C4-2B (cell line): ENCODE measurements around the gene RAB3A.

Source experiments
- ZFX ChIP-seq: fragments of 450-650 bp; IDR thresholded peaks from 2 replicates; pipeline ENCODE4 v1.6.1; 2017
- TF ChIP-seq, protein P1 (sequence below): fragments of 450-650 bp; conservative IDR thresholded peaks from 2 replicates; pipeline ENCODE4 v1.5.1; 2017; ENCODE audit warnings: mild to moderate bottlenecking

DNA sequence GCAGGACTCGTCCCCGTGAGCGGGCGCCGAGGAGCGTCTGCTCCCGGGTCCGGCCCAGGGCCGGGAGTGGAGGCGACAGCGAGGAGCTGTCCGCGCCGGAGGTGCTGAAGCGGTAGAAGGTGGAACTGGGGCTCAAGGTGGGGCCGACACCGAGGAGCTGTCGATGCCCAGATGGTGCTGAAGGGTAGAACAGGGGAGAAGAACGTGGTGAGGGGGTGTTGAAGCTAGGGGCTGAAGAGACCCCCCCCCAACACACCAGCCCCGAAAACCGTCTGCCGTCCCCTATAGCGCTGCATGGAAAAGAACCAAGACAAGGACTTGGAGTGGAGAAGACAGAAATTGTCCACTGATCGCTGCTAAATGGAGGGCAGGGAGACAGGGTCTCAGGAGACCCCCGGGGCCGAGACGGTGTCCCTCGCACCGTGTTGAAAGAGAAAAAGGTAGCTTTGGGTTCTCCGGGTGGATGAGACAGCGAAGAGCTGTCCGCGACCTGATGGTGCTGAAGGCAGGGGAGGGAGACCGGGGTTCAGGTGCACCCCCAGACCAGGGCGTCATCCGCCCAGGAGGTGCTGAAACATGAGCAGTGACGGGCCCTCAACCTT, 29.5 kb upstream of the RAB3A start:
- TF ChIP-seq, protein P1, sequence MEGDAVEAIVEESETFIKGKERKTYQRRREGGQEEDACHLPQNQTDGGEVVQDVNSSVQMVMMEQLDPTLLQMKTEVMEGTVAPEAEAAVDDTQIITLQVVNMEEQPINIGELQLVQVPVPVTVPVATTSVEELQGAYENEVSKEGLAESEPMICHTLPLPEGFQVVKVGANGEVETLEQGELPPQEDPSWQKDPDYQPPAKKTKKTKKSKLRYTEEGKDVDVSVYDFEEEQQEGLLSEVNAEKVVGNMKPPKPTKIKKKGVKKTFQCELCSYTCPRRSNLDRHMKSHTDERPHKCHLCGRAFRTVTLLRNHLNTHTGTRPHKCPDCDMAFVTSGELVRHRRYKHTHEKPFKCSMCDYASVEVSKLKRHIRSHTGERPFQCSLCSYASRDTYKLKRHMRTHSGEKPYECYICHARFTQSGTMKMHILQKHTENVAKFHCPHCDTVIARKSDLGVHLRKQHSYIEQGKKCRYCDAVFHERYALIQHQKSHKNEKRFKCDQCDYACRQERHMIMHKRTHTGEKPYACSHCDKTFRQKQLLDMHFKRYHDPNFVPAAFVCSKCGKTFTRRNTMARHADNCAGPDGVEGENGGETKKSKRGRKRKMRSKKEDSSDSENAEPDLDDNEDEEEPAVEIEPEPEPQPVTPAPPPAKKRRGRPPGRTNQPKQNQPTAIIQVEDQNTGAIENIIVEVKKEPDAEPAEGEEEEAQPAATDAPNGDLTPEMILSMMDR: no peak
- TF ChIP-seq ZFX: no peak
